SH-SY5Y (cell line): Measurements from ENCODE around the gene LMX1B.

ENCODE experiments used
- GATA2 ChIP-seq: IDR thresholded peaks from 2 replicates; pipeline ENCODE4 v1.6.1; 2011; ENCODE audit warnings: mild to moderate bottlenecking, low read depth, low read length
- GATA3 ChIP-seq: IDR thresholded peaks from 2 replicates; pipeline ENCODE4 v1.6.1; 2011; ENCODE audit warnings: low read depth, mild to moderate bottlenecking, low read length, moderate library complexity

GRCh38 chr9:126631254-126631653, 17.5 kb downstream of the LMX1B start:
- TF ChIP-seq GATA3: no peak
- TF ChIP-seq GATA2: no peak
